Measurements from ENCODE around the gene CENPS. TPM values are rescaled to one million over a fixed set of nuclear protein-coding genes. Genes with fewer than 3 reads are reported as not detected.

CENPS gene
- total RNA-seq (2014; rRNA removed; shearing (Covaris generic)), result 11.0 and 14.3 TPM in 2 replicates

GRCh38 chr1:10430216-10431069 lies at the start of gene CENPS:
CENPS (plus strand) TSS chr1:10430433; CDS start chr1:10430518, 85 bp downstream.
- DNase-seq (ENCODE audit: low spot score), result peak; percentile 83
- in situ Hi-C loops (cut with HindIII; ENCODE audit: low sequenced_read_pairs), result no loop called here

- DNase-seq (ENCODE audit: low spot score), result peak; percentile 33
- in situ Hi-C loops (cut with HindIII; ENCODE audit: low sequenced_read_pairs), result no loop called here
Measured at GRCh38 chr1:10380594-10381275, 49.5 kb upstream of the CENPS start.

- in situ Hi-C loops (cut with HindIII; ENCODE audit: low sequenced_read_pairs), result no loop called here
- no peak for DNase-seq (ENCODE audit: low spot score)
Measured at GRCh38 chr1:10383630-10384029, 46.6 kb upstream of the CENPS start.

- in situ Hi-C loops (cut with HindIII; ENCODE audit: low sequenced_read_pairs), result no loop called here
- DNase-seq (ENCODE audit: low spot score), result no peak
Measured at GRCh38 chr1:10384219-10384618, 46.0 kb upstream of the CENPS start.

GRCh38 chr1:10386761-10387676 lies 43.2 kb upstream of the CENPS start:
- in situ Hi-C loops (cut with HindIII; ENCODE audit: low sequenced_read_pairs), result no loop called here
- no peak for DNase-seq (ENCODE audit: low spot score)

GRCh38 chr1:10387677-10388386 lies 42.4 kb upstream of the CENPS start:
- DNase-seq (ENCODE audit: low spot score), result no peak
- in situ Hi-C loops (cut with HindIII; ENCODE audit: low sequenced_read_pairs), result no loop called here

GRCh38 chr1:10388387-10388715 lies 41.9 kb upstream of the CENPS start:
- in situ Hi-C loops (cut with HindIII; ENCODE audit: low sequenced_read_pairs), result no loop called here
- DNase-seq (ENCODE audit: low spot score), result no peak

- no peak for DNase-seq (ENCODE audit: low spot score)
- in situ Hi-C loops (cut with HindIII; ENCODE audit: low sequenced_read_pairs), result no loop called here
Measured at GRCh38 chr1:10389271-10389973, 40.8 kb upstream of the CENPS start.

- in situ Hi-C loops (cut with HindIII; ENCODE audit: low sequenced_read_pairs), result no loop called here
- no peak for DNase-seq (ENCODE audit: low spot score)
Measured at GRCh38 chr1:10396870-10397269, 33.4 kb upstream of the CENPS start.

- no peak for DNase-seq (ENCODE audit: low spot score)
- in situ Hi-C loops (cut with HindIII; ENCODE audit: low sequenced_read_pairs), result no loop called here
Measured at GRCh38 chr1:10398278-10398733, 31.9 kb upstream of the CENPS start.

GRCh38 chr1:10398734-10399443 lies 31.3 kb upstream of the CENPS start, which contains the start of gene PGD:
PGD (plus strand) TSS chr1:10399064; CDS start chr1:10399118, 54 bp downstream.
- in situ Hi-C loops (cut with HindIII; ENCODE audit: low sequenced_read_pairs), result no loop called here
- peak; percentile 98 for DNase-seq (ENCODE audit: low spot score)

- in situ Hi-C loops (cut with HindIII; ENCODE audit: low sequenced_read_pairs), result no loop called here
- DNase-seq (ENCODE audit: low spot score), result peak; percentile 50
Measured at GRCh38 chr1:10399444-10399941, 30.7 kb upstream of the CENPS start.

- in situ Hi-C loops (cut with HindIII; ENCODE audit: low sequenced_read_pairs), result no loop called here
- no peak for DNase-seq (ENCODE audit: low spot score)
Measured at GRCh38 chr1:10400013-10400412, 30.2 kb upstream of the CENPS start.

- in situ Hi-C loops (cut with HindIII; ENCODE audit: low sequenced_read_pairs), result no loop called here
- DNase-seq (ENCODE audit: low spot score), result no peak
Measured at GRCh38 chr1:10401281-10401680, 29.0 kb upstream of the CENPS start.

- in situ Hi-C loops (cut with HindIII; ENCODE audit: low sequenced_read_pairs), result no loop called here
- no peak for DNase-seq (ENCODE audit: low spot score)
Measured at GRCh38 chr1:10402729-10403274, 27.4 kb upstream of the CENPS start.

- no peak for DNase-seq (ENCODE audit: low spot score)
- in situ Hi-C loops (cut with HindIII; ENCODE audit: low sequenced_read_pairs), result no loop called here
Measured at GRCh38 chr1:10407201-10407600, 23.0 kb upstream of the CENPS start.

- DNase-seq (ENCODE audit: low spot score), result no peak
- in situ Hi-C loops (cut with HindIII; ENCODE audit: low sequenced_read_pairs), result no loop called here
Measured at GRCh38 chr1:10415211-10415930, 14.9 kb upstream of the CENPS start.

Measured in G401 (cell line).